Daoy (cell line): ENCODE data around the gene EIF4E. TPM values are rescaled to one million over a fixed set of nuclear protein-coding genes. Genes with fewer than 3 reads are reported as not detected.
"Not testable (repeated sequence)": the region's sequence is repeated elsewhere in the genome, so short reads cannot be mapped to it uniquely, and the experiment has no call there.

Experiments used
- DNase-seq: peaks from one replicate; pipeline ENCODE4 v3.0.0-alpha.2; 2015; ENCODE audit warnings: low read depth
- total RNA-seq: library from RNA; depleted of rRNA; stranded (reverse); fragments of >200 nt; shearing (Covaris generic); gene quantifications from 2 replicates; pipeline ENCODE4 v1.2.3, GENCODE V29; 2014

The EIF4E gene
- total RNA-seq, 1 experiment from 2014 or later, result 110 TPM

- DNase-seq, result no peak
Measured at GRCh38 chr4:98932539-98932938, 3.6 kb upstream of the EIF4E start.

GRCh38 chr4:98930311-98930865 is 1.5 kb upstream of the EIF4E start:
- no peak for DNase-seq

GRCh38 chr4:98929341-98930267 is 671 bp upstream of the EIF4E start:
- DNase-seq, result peak; percentile 76

- DNase-seq, result peak; percentile 77
Measured at GRCh38 chr4:98928131-98928504, 815 bp downstream of the EIF4E start.

- not testable (repeated sequence) for DNase-seq
Measured at GRCh38 chr4:98926257-98926656, 2.7 kb downstream of the EIF4E start.

- DNase-seq, result no peak
Measured at GRCh38 chr4:98921292-98921691, 7.6 kb downstream of the EIF4E start.

- no peak for DNase-seq
Measured at GRCh38 chr4:98919996-98920395, 8.9 kb downstream of the EIF4E start.

- DNase-seq, result not testable (repeated sequence)
Measured at GRCh38 chr4:98910728-98911127, 18.2 kb downstream of the EIF4E start.

GRCh38 chr4:98909646-98910401 is 19.1 kb downstream of the EIF4E start:
- DNase-seq, result no peak

GRCh38 chr4:98908703-98909262 is 20.1 kb downstream of the EIF4E start:
- DNase-seq, result no peak

GRCh38 chr4:98908182-98908581 is 20.8 kb downstream of the EIF4E start:
- DNase-seq, result no peak

GRCh38 chr4:98905839-98906238 is 23.1 kb downstream of the EIF4E start:
- DNase-seq, result no peak

GRCh38 chr4:98905297-98905696 is 23.6 kb downstream of the EIF4E start:
- DNase-seq, result no peak

GRCh38 chr4:98903963-98904362 is 25.0 kb downstream of the EIF4E start:
- DNase-seq, result no peak

- no peak for DNase-seq
Measured at GRCh38 chr4:98903561-98903960, 25.4 kb downstream of the EIF4E start.

- DNase-seq, result no peak
Measured at GRCh38 chr4:98899277-98899676, 29.7 kb downstream of the EIF4E start.

- DNase-seq, result no peak
Measured at GRCh38 chr4:98891478-98892337, 37.2 kb downstream of the EIF4E start.

- no peak for DNase-seq
Measured at GRCh38 chr4:98890702-98891455, 38.1 kb downstream of the EIF4E start.

GRCh38 chr4:98887145-98887544 is 41.8 kb downstream of the EIF4E start:
- no peak for DNase-seq

- DNase-seq, result not testable (repeated sequence)
Measured at GRCh38 chr4:98886382-98886781, 42.6 kb downstream of the EIF4E start.
